Measurements from ENCODE around the gene SPATA6L.

DNA sequence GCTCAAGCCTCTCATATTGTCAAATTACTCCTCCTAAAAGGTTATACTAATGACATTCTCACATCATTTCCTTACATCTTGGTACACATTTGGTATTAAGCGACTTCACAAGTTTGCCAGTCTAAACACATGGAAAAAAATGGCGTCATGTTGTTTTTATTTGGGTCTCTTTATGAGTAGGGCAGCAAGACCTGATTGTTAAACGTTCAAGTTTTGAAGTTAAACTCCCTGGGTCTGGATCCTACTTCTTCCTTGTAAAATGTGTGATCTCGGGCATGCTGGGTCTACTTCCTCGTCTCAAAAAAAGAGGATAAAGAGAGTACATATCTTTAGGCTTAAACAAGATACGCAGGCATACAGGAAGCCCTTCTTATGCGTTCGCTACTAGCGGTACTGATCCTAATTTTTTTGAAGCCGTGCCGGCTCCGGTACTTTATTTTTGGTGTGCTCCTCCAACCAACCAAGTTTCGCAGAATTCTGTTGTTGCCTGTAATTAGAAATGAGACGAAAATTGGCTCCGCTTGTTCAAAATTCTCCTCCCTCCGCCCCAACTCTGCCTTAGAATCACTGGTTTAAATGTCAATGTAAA, 12.5 kb upstream of the SPATA6L start:
- TF ChIP-seq, protein P1, sequence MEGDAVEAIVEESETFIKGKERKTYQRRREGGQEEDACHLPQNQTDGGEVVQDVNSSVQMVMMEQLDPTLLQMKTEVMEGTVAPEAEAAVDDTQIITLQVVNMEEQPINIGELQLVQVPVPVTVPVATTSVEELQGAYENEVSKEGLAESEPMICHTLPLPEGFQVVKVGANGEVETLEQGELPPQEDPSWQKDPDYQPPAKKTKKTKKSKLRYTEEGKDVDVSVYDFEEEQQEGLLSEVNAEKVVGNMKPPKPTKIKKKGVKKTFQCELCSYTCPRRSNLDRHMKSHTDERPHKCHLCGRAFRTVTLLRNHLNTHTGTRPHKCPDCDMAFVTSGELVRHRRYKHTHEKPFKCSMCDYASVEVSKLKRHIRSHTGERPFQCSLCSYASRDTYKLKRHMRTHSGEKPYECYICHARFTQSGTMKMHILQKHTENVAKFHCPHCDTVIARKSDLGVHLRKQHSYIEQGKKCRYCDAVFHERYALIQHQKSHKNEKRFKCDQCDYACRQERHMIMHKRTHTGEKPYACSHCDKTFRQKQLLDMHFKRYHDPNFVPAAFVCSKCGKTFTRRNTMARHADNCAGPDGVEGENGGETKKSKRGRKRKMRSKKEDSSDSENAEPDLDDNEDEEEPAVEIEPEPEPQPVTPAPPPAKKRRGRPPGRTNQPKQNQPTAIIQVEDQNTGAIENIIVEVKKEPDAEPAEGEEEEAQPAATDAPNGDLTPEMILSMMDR (IDR thresholded peaks at IDR 0.05): no peak
- no peak for TF ChIP-seq POLR2A (IDR thresholded peaks at IDR 0.05)
